Measurements from ENCODE around the gene NRARP.
"Not testable (repeated sequence)": the region's sequence is repeated elsewhere in the genome, so short reads cannot be mapped to it uniquely, and the experiment has no call there.

The NRARP gene

GRCh38 chr9:137302118-137302448 is at the start of gene NRARP:
TSS of gene NRARP (minus strand) at chr9:137302271. CDS start at chr9:137301928, 343 bp downstream.
- DNase-seq (ENCODE audit: low spot score), result no peak

- DNase-seq (ENCODE audit: low spot score), result no peak
Measured at GRCh38 chr9:137350696-137351584, 48.9 kb upstream of the NRARP start.

DNA sequence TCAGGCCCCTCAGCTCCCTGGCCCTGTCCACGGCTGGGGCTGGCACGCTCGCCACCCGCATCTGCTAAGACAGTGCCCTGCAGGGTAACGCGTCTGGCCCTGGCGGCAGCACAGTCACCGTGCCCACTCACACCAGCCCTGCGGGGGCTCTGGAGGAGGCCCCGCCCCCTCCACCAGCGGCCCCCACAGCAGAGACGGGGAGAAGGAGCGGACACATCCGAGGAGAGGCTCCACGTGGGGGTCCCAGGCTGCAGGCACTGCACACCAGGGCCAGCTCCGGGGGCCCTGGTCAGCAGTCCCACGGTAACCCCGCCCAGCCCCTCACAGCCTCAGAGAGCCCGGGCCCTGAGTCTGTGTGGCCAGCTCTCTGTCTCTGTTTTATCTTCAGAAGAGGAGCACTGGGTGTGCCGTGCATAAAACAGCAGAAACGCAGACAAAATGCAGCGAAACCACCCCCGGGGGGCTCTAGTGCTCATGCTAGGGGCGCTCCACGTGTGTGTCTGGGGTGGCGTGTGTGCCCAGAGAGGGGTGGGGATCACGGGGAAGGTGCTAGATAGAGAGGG is 47.5 kb upstream of the NRARP start:
- no peak for DNase-seq (ENCODE audit: low spot score)

- no peak for DNase-seq (ENCODE audit: low spot score)
Measured at GRCh38 chr9:137348769-137349470, 46.8 kb upstream of the NRARP start.

- DNase-seq (ENCODE audit: low spot score), result no peak
Measured at GRCh38 chr9:137347928-137348327, 45.9 kb upstream of the NRARP start.

DNA sequence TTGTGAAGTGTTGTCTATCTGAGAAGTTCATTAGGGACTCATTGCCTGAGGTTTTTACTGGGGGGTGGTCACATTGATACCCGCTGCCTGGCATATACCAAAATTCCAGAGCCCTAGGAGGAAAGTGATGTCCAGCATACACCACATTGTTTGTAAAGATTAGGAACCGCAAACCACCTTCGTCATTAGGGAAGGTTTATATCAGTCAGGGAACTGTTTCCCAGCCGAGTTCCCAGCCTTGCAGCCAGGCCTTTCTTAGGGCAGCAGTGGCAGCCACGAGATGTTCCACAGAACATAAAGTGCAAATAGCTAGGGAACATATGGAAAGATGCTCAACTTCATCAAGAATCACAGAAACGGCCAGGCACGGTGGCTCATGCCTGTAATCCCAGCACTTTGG is 40.4 kb upstream of the NRARP start:
- no peak for DNase-seq (ENCODE audit: low spot score)

DNA sequence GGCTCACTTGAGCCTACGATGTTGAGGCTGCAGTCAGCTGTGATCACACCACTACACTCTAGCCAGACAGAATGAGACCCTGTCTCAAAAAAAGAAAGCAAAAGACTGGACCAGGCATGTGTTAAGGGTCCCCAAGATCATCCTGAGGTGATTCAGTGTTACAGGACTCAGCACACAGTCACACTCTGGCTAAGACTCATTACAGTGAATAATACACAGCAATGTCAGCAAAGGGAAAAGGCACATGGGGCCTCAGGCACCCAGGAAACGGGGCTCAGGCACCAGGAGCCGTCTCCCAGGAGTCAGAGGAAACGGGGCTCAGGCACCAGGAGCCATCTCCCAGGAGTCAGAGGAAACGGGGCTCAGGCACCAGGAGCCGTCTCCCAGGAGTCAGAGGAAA is 39.2 kb upstream of the NRARP start:
- no peak for DNase-seq (ENCODE audit: low spot score)

DNA sequence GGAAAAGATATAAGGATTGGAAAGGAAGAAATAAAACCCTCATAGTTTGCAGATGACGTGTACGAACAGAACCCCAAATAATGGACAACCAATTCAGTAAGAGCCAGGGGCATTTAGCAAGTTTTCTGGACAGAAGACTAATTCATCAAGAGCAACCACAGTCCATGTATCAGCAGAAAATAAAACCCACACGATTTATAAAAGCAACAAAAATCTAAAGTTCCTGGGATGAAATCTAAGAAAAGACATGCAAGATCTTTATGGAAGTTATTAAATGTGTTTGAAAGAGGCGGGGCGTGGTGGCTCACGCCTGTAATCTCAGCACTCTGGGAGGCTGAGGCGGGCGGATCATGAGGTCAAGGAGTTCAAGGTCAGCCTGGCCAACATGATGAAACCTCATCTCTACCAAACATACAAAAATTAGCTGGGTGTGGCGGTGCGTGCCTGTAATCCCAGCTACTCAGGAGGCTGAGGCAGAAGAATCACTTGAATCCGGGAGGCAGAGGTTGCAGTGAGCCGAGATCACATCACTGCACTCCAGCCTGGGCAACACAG is 37.9 kb upstream of the NRARP start:
- DNase-seq (ENCODE audit: low spot score), result not testable (repeated sequence)

DNA sequence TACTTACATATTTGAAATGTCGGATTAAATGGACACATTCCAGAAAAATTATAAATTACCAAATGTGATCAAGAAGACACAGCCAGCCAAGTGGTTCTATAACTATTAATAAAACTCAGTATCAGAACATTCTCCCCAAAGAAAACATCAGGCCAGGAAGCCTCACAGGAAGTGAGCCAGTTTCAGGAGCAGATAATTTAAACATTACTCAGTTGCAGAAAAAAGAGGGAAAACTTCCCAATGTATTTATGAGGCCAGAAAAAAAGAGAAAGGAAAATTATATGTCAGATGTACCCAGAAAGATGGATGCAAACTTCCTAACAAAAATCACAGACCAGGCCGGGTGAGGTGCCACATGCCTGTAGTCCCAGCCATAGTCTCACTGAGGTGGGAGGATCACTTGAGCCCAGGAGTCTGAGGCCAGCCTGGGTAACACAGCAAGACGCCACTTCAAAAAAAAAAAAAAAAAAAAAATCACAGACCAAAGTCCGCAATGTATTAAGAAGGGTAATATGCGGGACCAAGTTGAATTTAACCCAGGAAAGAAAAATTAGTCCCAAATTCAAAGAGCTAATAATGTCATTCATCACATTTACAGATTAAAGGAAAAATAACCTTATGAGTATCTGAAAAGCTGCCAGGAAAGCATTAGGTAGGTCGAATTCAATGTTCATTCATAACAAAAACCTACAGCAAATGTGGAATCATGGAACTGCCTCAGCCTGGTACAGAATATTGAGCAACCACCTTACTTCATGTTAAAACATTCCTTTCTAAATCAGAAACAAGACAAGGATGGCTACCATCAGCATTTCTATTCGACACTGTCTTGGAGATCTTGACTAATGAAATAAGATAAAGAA is 37.2 kb upstream of the NRARP start:
- no peak for DNase-seq (ENCODE audit: low spot score)

DNA sequence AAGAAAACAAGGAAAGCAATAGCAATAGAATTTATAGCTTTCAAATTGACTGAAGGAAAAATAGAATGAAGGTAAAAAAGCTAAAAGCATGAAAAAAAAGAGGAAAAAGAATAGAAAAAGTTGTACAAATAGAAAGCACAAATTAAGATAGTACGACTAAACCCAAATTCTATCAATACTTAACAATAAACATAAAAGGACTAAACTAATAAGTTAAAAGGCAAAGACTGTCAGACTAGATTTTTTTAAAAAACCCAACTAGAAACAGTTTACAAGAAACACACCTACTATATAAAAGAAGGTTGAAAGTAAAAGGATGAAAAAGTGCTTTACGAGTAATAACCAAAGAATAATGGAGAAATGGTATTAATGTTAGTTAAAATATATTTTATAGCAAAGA is 34.7 kb upstream of the NRARP start:
- no peak for DNase-seq (ENCODE audit: low spot score)

GRCh38 chr9:137333016-137333671 is 31.1 kb upstream of the NRARP start:
- no peak for DNase-seq (ENCODE audit: low spot score)

GRCh38 chr9:137331929-137332328 is 29.9 kb upstream of the NRARP start:
- DNase-seq (ENCODE audit: low spot score), result no peak

- no peak for DNase-seq (ENCODE audit: low spot score)
Measured at GRCh38 chr9:137330689-137331088, 28.6 kb upstream of the NRARP start.

GRCh38 chr9:137329590-137329989 is 27.5 kb upstream of the NRARP start:
- DNase-seq (ENCODE audit: low spot score), result not testable (repeated sequence)

DNA sequence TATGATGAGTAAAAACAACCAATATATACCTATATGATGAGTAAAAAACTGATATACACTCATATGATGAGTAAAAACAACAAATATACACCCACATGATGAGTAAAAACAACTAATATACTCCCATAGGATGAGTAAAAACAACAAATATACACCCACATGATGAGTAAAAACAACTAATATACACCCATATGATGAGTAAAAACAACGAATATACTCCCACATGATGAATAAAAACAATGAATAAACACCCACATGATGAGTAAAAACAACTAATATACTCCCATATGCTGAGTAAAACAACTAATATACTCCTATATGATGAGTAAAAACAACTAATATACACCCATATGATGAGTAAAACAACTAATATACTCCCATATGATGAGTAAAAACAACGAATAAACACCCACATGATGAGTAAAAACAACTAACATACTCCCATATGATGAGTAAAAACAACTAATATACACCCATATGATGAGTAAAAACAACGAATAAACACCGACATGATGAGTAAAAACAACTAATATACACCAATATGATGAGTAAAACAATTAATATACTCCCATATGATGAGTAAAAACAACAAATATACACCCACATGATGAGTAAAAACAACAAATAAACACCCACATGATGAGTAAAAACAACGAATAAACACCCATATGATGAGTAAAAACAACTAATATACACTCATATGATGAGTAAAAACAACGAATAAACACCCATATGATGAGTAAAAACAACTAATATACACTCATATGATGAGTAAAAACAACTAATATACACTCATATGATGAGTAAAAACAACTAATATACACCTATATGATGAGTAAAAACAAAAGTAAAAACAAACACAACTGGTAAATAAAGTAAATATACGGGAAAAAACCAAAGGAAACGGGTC is 25.8 kb upstream of the NRARP start:
- not testable (repeated sequence) for DNase-seq (ENCODE audit: low spot score)

DNA sequence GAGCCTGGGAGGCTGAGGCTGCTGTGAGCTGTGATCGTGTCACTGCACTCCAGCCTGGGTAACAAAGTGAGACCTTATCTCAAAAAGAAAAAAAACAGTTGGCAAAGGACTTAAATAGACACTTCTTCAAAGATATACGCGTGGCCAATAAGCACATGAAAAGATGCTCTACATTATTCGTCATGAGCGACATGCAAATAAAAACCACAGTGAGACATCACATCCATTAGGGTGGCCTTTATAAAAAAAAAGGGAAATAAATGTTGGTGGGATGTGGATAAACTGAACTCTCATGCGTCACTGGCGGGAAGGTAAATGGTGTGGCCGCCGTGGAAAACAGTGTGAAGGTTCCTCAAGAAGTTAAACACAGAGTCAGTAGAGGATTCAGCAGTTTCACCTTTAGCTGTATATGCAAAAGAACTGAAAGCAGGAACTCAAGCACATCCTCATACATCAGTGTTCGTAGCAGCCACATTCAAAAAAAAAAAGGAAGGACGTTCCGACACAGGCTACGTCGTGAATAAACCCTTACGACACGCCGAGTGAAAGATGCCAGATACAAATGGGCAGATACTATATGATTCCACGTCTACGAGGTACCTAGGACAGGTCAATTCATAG is 24.5 kb upstream of the NRARP start:
- no peak for DNase-seq (ENCODE audit: low spot score)

DNA sequence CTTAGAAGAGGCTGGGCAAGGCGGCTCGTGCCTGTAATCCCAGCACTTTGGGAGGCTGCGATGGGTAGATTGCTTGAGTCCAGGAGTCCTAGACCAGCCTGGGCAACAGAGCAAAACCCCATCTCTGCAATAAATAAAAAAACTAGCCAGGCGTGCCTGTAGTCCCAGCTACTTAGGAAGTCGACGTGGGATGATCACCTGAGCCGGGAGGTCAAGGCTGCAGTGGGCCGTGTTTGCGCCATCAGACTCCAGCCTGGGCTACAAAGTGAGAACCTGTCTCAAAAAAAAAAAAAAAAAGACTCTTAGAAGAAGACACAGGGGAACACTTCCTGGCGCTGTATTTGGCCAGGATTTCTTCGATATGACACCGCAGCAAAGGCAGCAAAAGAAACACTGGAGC is 23.7 kb upstream of the NRARP start:
- DNase-seq (ENCODE audit: low spot score), result no peak

DNA sequence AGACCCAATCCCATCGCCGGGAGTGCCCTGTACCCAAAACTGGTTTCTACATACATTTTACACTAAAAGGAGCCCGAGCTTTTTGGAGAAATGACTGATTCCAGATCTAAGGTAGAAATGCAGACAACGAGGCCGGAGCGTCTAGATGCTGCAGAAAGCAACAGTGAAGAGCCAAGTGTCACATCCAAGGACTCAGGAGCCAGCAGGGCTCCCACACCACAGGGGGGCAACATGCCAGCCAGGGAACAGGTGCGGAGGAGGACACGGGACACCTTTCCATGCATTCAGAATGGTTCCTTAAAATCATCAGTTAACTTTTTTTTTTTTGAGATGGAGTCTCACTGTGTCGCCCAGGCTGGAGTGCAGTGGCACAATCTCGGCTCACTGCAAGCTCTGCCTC is 23.1 kb upstream of the NRARP start:
- DNase-seq (ENCODE audit: low spot score), result no peak

DNA sequence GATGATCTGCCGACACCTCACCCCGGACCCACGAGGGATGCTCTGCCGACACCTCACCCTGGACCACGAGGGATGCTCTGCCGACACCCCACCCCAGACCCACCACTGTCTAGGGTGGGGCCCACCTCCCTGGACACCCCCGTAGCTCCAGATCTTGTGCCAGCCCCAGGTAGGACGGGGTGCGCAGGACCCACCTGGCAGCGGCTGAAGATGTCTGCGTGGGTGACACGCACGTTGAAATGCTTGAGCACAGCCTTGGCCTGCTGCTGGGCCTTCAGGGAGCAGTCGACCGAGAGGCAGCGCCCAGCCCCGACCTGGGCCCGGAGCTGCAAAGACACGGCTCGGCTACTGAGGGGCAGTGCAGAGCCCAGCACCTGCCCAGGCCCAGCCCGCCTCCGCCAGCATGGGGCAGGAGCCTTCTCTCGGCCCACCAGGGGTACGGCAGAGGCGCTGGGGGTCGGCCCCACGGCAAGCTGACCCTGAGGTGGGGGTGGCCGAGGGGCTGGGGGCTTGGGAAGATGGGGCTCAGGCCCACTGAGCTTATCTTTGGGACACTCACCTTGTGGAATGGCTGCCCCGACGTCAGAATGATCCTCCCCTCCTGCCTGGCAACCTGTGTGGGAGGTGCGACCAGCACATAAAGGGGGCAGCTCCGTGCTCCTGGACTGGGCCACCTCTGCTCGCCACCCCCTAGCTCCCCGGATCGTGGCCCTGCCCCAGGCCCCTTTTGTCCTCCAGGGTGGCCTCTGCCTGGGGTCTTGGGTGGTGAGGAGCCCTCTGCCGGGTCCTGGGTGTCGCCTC is 21.7 kb upstream of the NRARP start:
- no peak for DNase-seq (ENCODE audit: low spot score)
